NB4 (cell line): ENCODE measurements around the gene MRNIP.

Experiments used
- CTCF ChIP-seq: IDR thresholded peaks from one replicate; pipeline ENCODE4 v1.5.1; 2012; ENCODE audit warnings: low read depth, low read length
- POLR2A ChIP-seq: IDR thresholded peaks from 2 replicates; pipeline ENCODE4 v1.6.1; 2011; ENCODE audit warnings: mild to moderate bottlenecking; ENCODE audit not compliant: insufficient read length; ENCODE audit errors: extremely low read depth

GRCh38 chr5:179837076-179838011, 21.3 kb downstream of the MRNIP start:
- no peak for TF ChIP-seq CTCF
- TF ChIP-seq POLR2A, result no peak
